NCI-H524 (cell line): ENCODE data around the gene WDFY1.

Experiments used
- DNase-seq, 2 experiments: peaks; one replicate each; lab custom pipeline; 2025; lab: John Stamatoyannopoulos, UW

WDFY1 gene

GRCh38 chr2:223856584-223856983 lies 88.6 kb downstream of the WDFY1 start:
- no peak for DNase-seq

GRCh38 chr2:223856021-223856420 lies 89.1 kb downstream of the WDFY1 start:
- DNase-seq: no peak

- no peak for DNase-seq
These were observed 89.7 kb downstream of the WDFY1 start for GRCh38 chr2:223855426-223855825.

GRCh38 chr2:223854741-223855140 lies 90.4 kb downstream of the WDFY1 start:
- no peak for DNase-seq

- DNase-seq: no peak
These were observed 91.7 kb downstream of the WDFY1 start for GRCh38 chr2:223853425-223853837.

GRCh38 chr2:223852281-223852795 lies 92.8 kb downstream of the WDFY1 start:
- no peak for DNase-seq

GRCh38 chr2:223847410-223847809 lies 97.7 kb downstream of the WDFY1 start:
- DNase-seq: no peak

GRCh38 chr2:223846515-223846914 lies 98.6 kb downstream of the WDFY1 start:
- DNase-seq: no peak

GRCh38 chr2:223841436-223842190 lies 103.5 kb downstream of the WDFY1 start:
- peak; percentile 4 to 68 for DNase-seq

GRCh38 chr2:223837287-223838061 lies 107.7 kb downstream of the WDFY1 start, which contains the start of gene AP1S3:
TSS of gene AP1S3 (minus strand) at chr2:223837582. CDS start at chr2:223837450, 132 bp downstream.
- peak; percentile 7 to 16 for DNase-seq

- DNase-seq: no peak
These were observed 109.2 kb downstream of the WDFY1 start for GRCh38 chr2:223835701-223836532.

GRCh38 chr2:223834431-223834830 lies 110.7 kb downstream of the WDFY1 start:
- DNase-seq: no peak

- no peak for DNase-seq
These were observed 112.8 kb downstream of the WDFY1 start for GRCh38 chr2:223832241-223832903.

GRCh38 chr2:223829128-223829527 lies 116.0 kb downstream of the WDFY1 start:
- no peak for DNase-seq

GRCh38 chr2:223828314-223828713 lies 116.8 kb downstream of the WDFY1 start:
- no peak for DNase-seq

- DNase-seq: no peak
These were observed 118.1 kb downstream of the WDFY1 start for GRCh38 chr2:223826995-223827394.
